ENCODE measurements around the gene ERMARD. TPM values are rescaled to one million over a fixed set of nuclear protein-coding genes. Genes with fewer than 3 reads are reported as not detected.

Gene ERMARD
- total and polyA plus RNA-seq, 2 donors (not counting 3 experiments of a cell fraction or from before 2014, with no cell fraction given) = 23.8 to 36.4 TPM

- Histone ChIP-seq H3K27me3 (ENCODE audit: control insufficient read depth in 2 of 2, insufficient read depth in 2 of 2, low read length in 2 of 2) (no peaks in the 10 kb centered on the region), H3K4me3 (replicated peaks in 1 of 3; ENCODE audit: insufficient read depth in 1 of 3, low read depth in 1 of 3, low read length in 3 of 3) (no peak overlapping the region), H3K9me3 (replicated peaks; ENCODE audit: control insufficient read depth, insufficient read depth, low read length) (no peaks in the 10 kb centered on the region), H4K20me1 (replicated peaks; ENCODE audit: control insufficient read depth, extremely low read depth, insufficient read depth, low read length) (no peaks in the 10 kb centered on the region), H3K27ac (ENCODE audit: insufficient read depth, low read depth, low read length) (no peak overlapping the region), H3K4me2 (ENCODE audit: insufficient read depth, low read length) (no peak overlapping the region), H3K79me2 (ENCODE audit: control insufficient read depth, insufficient read depth, low read length) (no peaks in the 10 kb centered on the region), H3K36me3 (ENCODE audit: control insufficient read depth in 2 of 2, extremely low read depth in 1 of 2, insufficient read depth in 2 of 2, low read length in 2 of 2) (no peaks in the 10 kb centered on the region), H3K9me1 (replicated peaks; ENCODE audit: control insufficient read depth, extremely low read depth, insufficient read depth, low read length) (no peaks in the 10 kb centered on the region), H2AFZ (ENCODE audit: low read depth, low read length) (no peak overlapping the region), H3K4me1 (ENCODE audit: control insufficient read depth, extremely low read depth, insufficient read depth, low read length) (no peaks in the 10 kb centered on the region), H3K9ac (replicated peaks; ENCODE audit: extremely low read depth, insufficient read depth, low read length) (no peak overlapping the region)
- POLR2A ChIA-PET = no interaction called here
- TF ChIP-seq GATA2 (IDR thresholded peaks at IDR 0.05; ENCODE audit: insufficient read depth, insufficient read length, low read depth, low read length) = no peak
- TF ChIP-seq POLR2AphosphoS5 (IDR thresholded peaks at IDR 0.05; ENCODE audit: insufficient read depth, low read depth, low read length) = no peak
- TF ChIP-seq MYC (IDR thresholded peaks at IDR 0.05; ENCODE audit: low read depth, low read length) = no peak
- TF ChIP-seq EZH2 (IDR thresholded peaks at IDR 0.05; ENCODE audit: borderline replicate concordance, low read depth, low read length, severe bottlenecking) = no peak
- no peak for TF ChIP-seq CTCF (IDR thresholded peaks at IDR 0.05; ENCODE audit: extremely low read depth in 1 of 2, insufficient read depth in 1 of 2, low read depth in 1 of 2, low read length in 2 of 2)
- TF ChIP-seq MAX (IDR thresholded peaks at IDR 0.05; ENCODE audit: insufficient read depth, insufficient read length) = no peak
- no peak for TF ChIP-seq FOS (IDR thresholded peaks at IDR 0.05; ENCODE audit: borderline replicate concordance, insufficient read depth, low read length)
- no peak for TF ChIP-seq POLR2A (IDR thresholded peaks at IDR 0.05; ENCODE audit: low read depth, low read length)
- TF ChIP-seq JUN (IDR thresholded peaks at IDR 0.05; ENCODE audit: borderline replicate concordance, insufficient read depth, insufficient read length, low read depth) = no peak
- dilution Hi-C loops (cut with MboI; ENCODE audit: extremely low pct_ligation_motif_present, low sequenced_read_pairs) (no loop called here), intact Hi-C loops (cut with micrococcal nuclease) (no loop called here)
- BruUV-seq (replicated peaks) = no TSS peak
- DNase-seq (ENCODE audit: low read depth, low spot score) = no peak
- CTCF ChIA-PET = no interaction called here
- FAIRE-seq = no peak
These were observed 58.0 kb downstream of the ERMARD start for GRCh38 chr6:169809386-169809785.

All from endothelial cell of umbilical vein (primary cell).